Activated CD4-positive, alpha-beta T cell treated with anti-CD3 and anti-CD28 coated beads, Interleukin-2, amount 10 ng/mL, durations not matched to agents 7 days and 5 days (primary cell): ENCODE results near the gene MSMB. TPM values are rescaled to one million over a fixed set of nuclear protein-coding genes. Genes with fewer than 3 reads are reported as not detected.
"Not testable (repeated sequence)": the region's sequence is repeated elsewhere in the genome, so short reads cannot be mapped to it uniquely, and the experiment has no call there.

Experiments used
- CTCF ChIA-PET: fragments of 350-600 bp; sonication (Branson Sonifier 250); formaldehyde crosslinking; loops from one replicate; lab custom pipeline; 2021; ENCODE audit warnings: antibody characterized with exemption; lab: Charles Lee
- POLR2A ChIA-PET: fragments of 350-600 bp; sonication (Branson Sonifier 250); formaldehyde crosslinking; loops from one replicate; lab custom pipeline; 2021; ENCODE audit warnings: antibody characterized with exemption; lab: Charles Lee
- DNase-seq: peaks from one replicate; pipeline ENCODE4 v3.0.0-alpha.2; 2020
- H3K27ac Mint-ChIP-seq: one replicate; pipeline ENCODE4 v1.8.0; 2021; ENCODE audit warnings: mild to moderate bottlenecking, moderate library complexity, mixed read lengths
- H3K27me3 Mint-ChIP-seq: one replicate; pipeline ENCODE4 v1.8.0; 2021; ENCODE audit warnings: mixed read lengths
- H3K36me3 Mint-ChIP-seq: one replicate; pipeline ENCODE4 v1.8.0; 2021; ENCODE audit warnings: low read depth, mixed read lengths
- H3K4me1 Mint-ChIP-seq: one replicate; pipeline ENCODE4 v1.8.0; 2021; ENCODE audit warnings: mixed read lengths
- H3K4me3 Mint-ChIP-seq: one replicate; pipeline ENCODE4 v1.8.0; 2021; ENCODE audit warnings: mild to moderate bottlenecking, moderate library complexity, mixed read lengths
- H3K9me3 Mint-ChIP-seq: one replicate; pipeline ENCODE4 v1.8.0; 2021; ENCODE audit warnings: mixed read lengths
- total RNA-seq, 2 experiments: library from RNA; stranded (reverse); gene quantifications; one replicate each; pipeline ENCODE4 v1.2.3, GENCODE V29; 2021

Gene MSMB
- total RNA-seq, 2 experiments from 2014 or later: not detected

GRCh38 chr10:46062723-46063428, 16.8 kb upstream of the MSMB start:
- Mint-ChIP-seq H3K9me3 (no peaks in the 10 kb centered on the region), H3K27ac (no peak overlapping the region), H3K4me3 (no peak overlapping the region), H3K27me3 (peaks cover 3% of the 10 kb centered on the region), H3K4me1 (no peaks in the 10 kb centered on the region), H3K36me3 (no peaks in the 10 kb centered on the region)
- ChIA-PET CTCF (no interaction called here), POLR2A (no interaction called here)
- DNase-seq: no peak

GRCh38 chr10:46060706-46061105, 14.6 kb upstream of the MSMB start:
- Mint-ChIP-seq H3K9me3 (peaks cover 8% of the 10 kb centered on the region), H3K36me3 (peaks cover 4% of the 10 kb centered on the region), H3K4me3 (no peak overlapping the region), H3K27me3 (peaks cover 3% of the 10 kb centered on the region), H3K27ac (no peak overlapping the region), H3K4me1 (no peaks in the 10 kb centered on the region)
- DNase-seq: no peak
- ChIA-PET POLR2A (no interaction called here), CTCF (no interaction called here)

- H3K36me3 Mint-ChIP-seq, H3K4me3 Mint-ChIP-seq, DNase-seq, H3K27ac Mint-ChIP-seq, H3K27me3 Mint-ChIP-seq, H3K9me3 Mint-ChIP-seq, H3K4me1 Mint-ChIP-seq, CTCF ChIA-PET, POLR2A ChIA-PET: not testable (repeated sequence)
These were observed 11.9 kb upstream of the MSMB start for GRCh38 chr10:46057927-46058326.

- peaks cover 5% of the 10 kb centered on the region for H3K4me1 Mint-ChIP-seq
- no peak overlapping the region for H3K4me3 Mint-ChIP-seq
- peaks cover 4% of the 10 kb centered on the region for H3K36me3 Mint-ChIP-seq
- POLR2A ChIA-PET: no interaction called here
- peaks cover 3% of the 10 kb centered on the region for H3K27me3 Mint-ChIP-seq
- peaks cover 8% of the 10 kb centered on the region for H3K9me3 Mint-ChIP-seq
- no peak for DNase-seq
- CTCF ChIA-PET: no interaction called here
- H3K27ac Mint-ChIP-seq: no peak overlapping the region
These were observed 11.0 kb upstream of the MSMB start for GRCh38 chr10:46057038-46057437.

GRCh38 chr10:46055771-46056170, 9.7 kb upstream of the MSMB start:
- Mint-ChIP-seq H3K9me3 (peaks cover 8% of the 10 kb centered on the region), H3K36me3 (peaks cover 4% of the 10 kb centered on the region), H3K4me1 (peaks cover 5% of the 10 kb centered on the region), H3K27ac (no peak overlapping the region), H3K4me3 (no peak overlapping the region), H3K27me3 (peaks cover 3% of the 10 kb centered on the region)
- ChIA-PET POLR2A (no interaction called here), CTCF (no interaction called here)
- DNase-seq: no peak

- Mint-ChIP-seq H3K36me3 (peaks cover 4% of the 10 kb centered on the region), H3K4me1 (peaks cover 5% of the 10 kb centered on the region), H3K27me3 (no peaks in the 10 kb centered on the region), H3K27ac (no peak overlapping the region), H3K4me3 (no peak overlapping the region), H3K9me3 (peaks cover 8% of the 10 kb centered on the region)
- DNase-seq: no peak
- ChIA-PET POLR2A (no interaction called here), CTCF (interaction anchor here (0.6 to 1.5 kb wide), 2 partner anchors 10 to 22 kb away, joined by 3 read pairs; no protein-coding TSS in a partner anchor)
These were observed 7.7 kb upstream of the MSMB start for GRCh38 chr10:46053534-46054434.

- H3K27ac Mint-ChIP-seq: no peak overlapping the region
- peaks cover 4% of the 10 kb centered on the region for H3K36me3 Mint-ChIP-seq
- no peak for DNase-seq
- ChIA-PET POLR2A (no interaction called here), CTCF (interaction anchor here (0.5 to 1.5 kb wide), 4 partner anchors 12 to 314 kb away, joined by 3 read pairs; no protein-coding TSS in a partner anchor)
- H3K4me3 Mint-ChIP-seq: no peak overlapping the region
- H3K27me3 Mint-ChIP-seq: no peaks in the 10 kb centered on the region
- peaks cover 8% of the 10 kb centered on the region for H3K9me3 Mint-ChIP-seq
- peaks cover 5% of the 10 kb centered on the region for H3K4me1 Mint-ChIP-seq
These were observed 6.8 kb upstream of the MSMB start for GRCh38 chr10:46052791-46053375.

GRCh38 chr10:46052057-46052790, 6.2 kb upstream of the MSMB start:
- POLR2A ChIA-PET: no interaction called here
- no peak for DNase-seq
- Mint-ChIP-seq H3K36me3 (peaks cover 4% of the 10 kb centered on the region), H3K9me3 (peaks cover 6% of the 10 kb centered on the region), H3K27me3 (no peaks in the 10 kb centered on the region), H3K4me1 (peaks cover 5% of the 10 kb centered on the region), H3K4me3 (no peak overlapping the region), H3K27ac (no peak overlapping the region)
- CTCF ChIA-PET: interaction anchor here (0.5 to 1.5 kb wide), 4 partner anchors 12 to 313 kb away, joined by 3 read pairs; no protein-coding TSS in a partner anchor

GRCh38 chr10:46050941-46051623, 5.0 kb upstream of the MSMB start:
- Mint-ChIP-seq H3K36me3 (no peaks in the 10 kb centered on the region), H3K27ac (no peak overlapping the region), H3K4me3 (no peak overlapping the region), H3K9me3 (no peaks in the 10 kb centered on the region), H3K4me1 (peaks cover 5% of the 10 kb centered on the region), H3K27me3 (no peaks in the 10 kb centered on the region)
- POLR2A ChIA-PET: no interaction called here
- DNase-seq: no peak
- CTCF ChIA-PET: no interaction called here

- CTCF ChIA-PET, POLR2A ChIA-PET, H3K9me3 Mint-ChIP-seq, DNase-seq, H3K4me3 Mint-ChIP-seq, H3K4me1 Mint-ChIP-seq, H3K27me3 Mint-ChIP-seq, H3K36me3 Mint-ChIP-seq, H3K27ac Mint-ChIP-seq: not testable (repeated sequence)
These were observed 3.4 kb upstream of the MSMB start for GRCh38 chr10:46049497-46049831.

- Mint-ChIP-seq H3K27me3 (peaks cover 4% of the 10 kb centered on the region), H3K36me3 (no peaks in the 10 kb centered on the region), H3K27ac (no peak overlapping the region), H3K9me3 (no peaks in the 10 kb centered on the region), H3K4me3 (no peak overlapping the region), H3K4me1 (no peaks in the 10 kb centered on the region)
- CTCF ChIA-PET: no interaction called here
- POLR2A ChIA-PET: no interaction called here
- DNase-seq: no peak
These were observed 2.1 kb upstream of the MSMB start for GRCh38 chr10:46048152-46048551.

- Mint-ChIP-seq H3K27ac (no peak overlapping the region), H3K4me3 (no peak overlapping the region), H3K9me3 (no peaks in the 10 kb centered on the region), H3K4me1 (no peaks in the 10 kb centered on the region), H3K27me3 (peaks cover 11% of the 10 kb centered on the region), H3K36me3 (no peaks in the 10 kb centered on the region)
- ChIA-PET CTCF (no interaction called here), POLR2A (no interaction called here)
- DNase-seq: no peak
These were observed 3.5 kb downstream of the MSMB start for GRCh38 chr10:46042527-46042926.
